NB4 (cell line): Measurements from ENCODE around the gene PBX3.

Experiments
- POLR2A ChIP-seq: IDR thresholded peaks from 2 replicates; pipeline ENCODE4 v1.6.1; 2011; ENCODE audit warnings: mild to moderate bottlenecking; ENCODE audit not compliant: insufficient read length; ENCODE audit errors: extremely low read depth
- TF ChIP-seq, protein P1 (sequence below): IDR thresholded peaks from one replicate; pipeline ENCODE4 v1.5.1; 2012; ENCODE audit warnings: low read depth, low read length

DNA sequence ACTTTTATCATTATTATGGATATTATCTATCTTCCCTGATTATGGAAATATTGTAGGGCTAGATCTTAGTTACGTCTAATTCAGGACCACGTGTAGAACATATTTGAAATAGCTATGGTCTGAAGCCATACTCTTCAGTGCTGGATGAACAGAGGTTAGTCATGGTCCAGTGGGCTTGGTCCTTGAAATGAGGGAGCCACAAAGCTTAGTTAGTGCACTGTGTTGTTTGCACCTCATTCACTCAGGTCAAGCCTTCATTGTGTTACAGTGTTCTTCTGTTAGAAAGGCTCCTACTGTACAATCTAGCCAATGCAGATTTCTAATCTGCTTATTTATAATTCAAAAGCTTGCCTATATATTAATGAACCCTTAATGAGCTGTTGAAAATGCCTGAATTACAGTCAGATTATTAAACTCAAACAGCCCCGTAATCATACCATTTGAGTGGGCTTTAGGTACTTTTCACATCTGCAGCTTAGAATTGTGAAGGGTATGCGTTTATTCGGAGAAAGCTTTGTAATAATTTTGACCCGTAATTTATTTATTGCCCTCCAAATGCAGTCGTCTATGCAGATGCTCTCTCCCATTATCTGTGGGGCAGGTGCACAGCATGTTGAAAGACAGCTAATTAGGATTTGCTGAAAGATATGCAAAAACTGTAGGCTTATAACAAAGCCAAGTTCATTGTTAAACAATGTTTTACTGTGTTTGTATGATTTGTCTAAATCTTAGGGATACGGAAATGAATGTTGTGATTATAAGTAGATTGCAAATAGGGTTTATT is 164.9 kb downstream of the PBX3 start:
- TF ChIP-seq, protein P1, sequence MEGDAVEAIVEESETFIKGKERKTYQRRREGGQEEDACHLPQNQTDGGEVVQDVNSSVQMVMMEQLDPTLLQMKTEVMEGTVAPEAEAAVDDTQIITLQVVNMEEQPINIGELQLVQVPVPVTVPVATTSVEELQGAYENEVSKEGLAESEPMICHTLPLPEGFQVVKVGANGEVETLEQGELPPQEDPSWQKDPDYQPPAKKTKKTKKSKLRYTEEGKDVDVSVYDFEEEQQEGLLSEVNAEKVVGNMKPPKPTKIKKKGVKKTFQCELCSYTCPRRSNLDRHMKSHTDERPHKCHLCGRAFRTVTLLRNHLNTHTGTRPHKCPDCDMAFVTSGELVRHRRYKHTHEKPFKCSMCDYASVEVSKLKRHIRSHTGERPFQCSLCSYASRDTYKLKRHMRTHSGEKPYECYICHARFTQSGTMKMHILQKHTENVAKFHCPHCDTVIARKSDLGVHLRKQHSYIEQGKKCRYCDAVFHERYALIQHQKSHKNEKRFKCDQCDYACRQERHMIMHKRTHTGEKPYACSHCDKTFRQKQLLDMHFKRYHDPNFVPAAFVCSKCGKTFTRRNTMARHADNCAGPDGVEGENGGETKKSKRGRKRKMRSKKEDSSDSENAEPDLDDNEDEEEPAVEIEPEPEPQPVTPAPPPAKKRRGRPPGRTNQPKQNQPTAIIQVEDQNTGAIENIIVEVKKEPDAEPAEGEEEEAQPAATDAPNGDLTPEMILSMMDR: no peak
- no peak for TF ChIP-seq POLR2A
